Hepatocyte (in vitro differentiated cells): Measurements from ENCODE around the gene EFNA4. TPM values are rescaled to one million over a fixed set of nuclear protein-coding genes. Genes with fewer than 3 reads are reported as not detected.
A peak's percentile ranks its signal among the peaks of the same experiment; 100 is the strongest.

Experiments
- DNase-seq: peaks from one replicate; pipeline ENCODE4 v3.0.0-alpha.2; 2016; ENCODE audit warnings: low spot score
- H2AFZ ChIP-seq: fragments of 200-600 bp; sonication (generic); 2 replicates; pipeline ENCODE4 v1.6.0; 2016; ENCODE audit warnings: antibody characterized with exemption, mild to moderate bottlenecking
- H3K27ac ChIP-seq: fragments of 200-600 bp; sonication (generic); 2 replicates; pipeline ENCODE4 v1.5.1; 2016; ENCODE audit warnings: mild to moderate bottlenecking
- H3K27me3 ChIP-seq: fragments of 200-600 bp; sonication (generic); 2 replicates; pipeline ENCODE4 v1.6.1; 2016
- H3K36me3 ChIP-seq: fragments of 200-600 bp; sonication (generic); replicated peaks from 2 replicates; pipeline ENCODE4 v1.5.1; 2016; ENCODE audit warnings: low read depth; ENCODE audit not compliant: insufficient read depth
- H3K4me1 ChIP-seq: fragments of 200-600 bp; sonication (generic); 2 replicates; pipeline ENCODE4 v1.5.1; 2016; ENCODE audit warnings: mild to moderate bottlenecking, moderate library complexity; ENCODE audit not compliant: insufficient read depth
- H3K4me2 ChIP-seq: fragments of 200-600 bp; sonication (generic); 2 replicates; pipeline ENCODE4 v1.6.0; 2016
- H3K4me3 ChIP-seq: fragments of 200-600 bp; sonication (generic); 2 replicates; pipeline ENCODE4 v1.5.1; 2016; ENCODE audit warnings: mild to moderate bottlenecking
- H3K79me2 ChIP-seq: fragments of 200-600 bp; sonication (generic); 2 replicates; pipeline ENCODE4 v1.6.0; 2017; ENCODE audit warnings: mild to moderate bottlenecking
- H3K9me2 ChIP-seq: fragments of 200-600 bp; sonication (generic); replicated peaks from 2 replicates; pipeline ENCODE4 v1.6.0; 2017; ENCODE audit warnings: mild to moderate bottlenecking; ENCODE audit not compliant: insufficient read depth
- H3K9me3 ChIP-seq: fragments of 200-600 bp; sonication (generic); 2 replicates; pipeline ENCODE4 v1.5.1; 2016; ENCODE audit warnings: low read depth, mild to moderate bottlenecking
- H4K20me1 ChIP-seq: fragments of 200-600 bp; sonication (generic); 2 replicates; pipeline ENCODE4 v1.6.0; 2016; ENCODE audit warnings: mild to moderate bottlenecking; ENCODE audit not compliant: insufficient read depth, poor library complexity, severe bottlenecking
- CTCF ChIP-seq: fragments of 200-600 bp; sonication (generic); IDR thresholded peaks from 2 replicates; pipeline ENCODE4 v1.5.1; 2016; ENCODE audit warnings: antibody characterized with exemption, mild to moderate bottlenecking; ENCODE audit not compliant: poor library complexity
- EZH2 ChIP-seq: fragments of 200-600 bp; sonication (generic); IDR thresholded peaks from 2 replicates; pipeline ENCODE4 v1.6.1; 2016; ENCODE audit warnings: antibody characterized with exemption, mild to moderate bottlenecking, borderline replicate concordance
- EZH2phosphoT487 ChIP-seq: fragments of 200-600 bp; sonication (generic); IDR thresholded peaks from one replicate; pipeline ENCODE4 v1.6.1; 2018; ENCODE audit warnings: antibody characterized with exemption, mild to moderate bottlenecking, low read depth, moderate library complexity; ENCODE audit not compliant: unreplicated experiment, severe bottlenecking
- WGBS: methylation state at CpG from one replicate; pipeline ENCODE4 v1.1.6; 2016; ENCODE audit warnings: low lambda C conversion rate; ENCODE audit errors: missing lambda C conversion rate; 5-methylcytosine and 5-hydroxymethylcytosine counted together
- polyA plus RNA-seq: library from polyadenylated mRNA; unstranded; fragments of >200 nt; fragmentation: Nextera tagmentation; extraction: Ambion mirVana; gene quantifications from 2 replicates; pipeline ENCODE4 v1.2.1, GENCODE V29; 2016
- total RNA-seq: library from RNA; depleted of rRNA; stranded (reverse); fragments of >200 nt; gene quantifications from 2 replicates; pipeline ENCODE4 v1.2.3, GENCODE V29; 2014

The EFNA4 gene
- total RNA-seq (20.5 and 21.3 TPM in 2 replicates), polyA plus RNA-seq (16.3 and 18.1 TPM in 2 replicates)

- H2AFZ ChIP-seq = peak within 1 kb of the TSS; percentile 50
- TF ChIP-seq CTCF = no peak
- TF ChIP-seq EZH2phosphoT487 = no peak
- TF ChIP-seq EZH2 = no peak
- H3K27ac ChIP-seq = peak within 1 kb of the TSS; percentile 97
- peaks cover 28% of the 10 kb centered on the region for H3K79me2 ChIP-seq
- peak; percentile 94 for DNase-seq
- no peaks in the 10 kb centered on the region for H3K27me3 ChIP-seq
- H4K20me1 ChIP-seq = peaks cover 3% of the 10 kb centered on the region
- no peaks in the 10 kb centered on the region for H3K36me3 ChIP-seq
- WGBS = under 1% methylated on average over 42 of the region's 57 CpGs
- H3K4me3 ChIP-seq = peak within 1 kb of the TSS; percentile 77
- H3K4me1 ChIP-seq = peaks cover 15% of the 10 kb centered on the region
- no peaks in the 10 kb centered on the region for H3K9me3 ChIP-seq
- peak within 1 kb of the TSS; percentile 93 for H3K4me2 ChIP-seq
- H3K9me2 ChIP-seq = no peaks in the 10 kb centered on the region
Observed at GRCh38 chr1:155063550-155064110, at the start of gene EFNA4. Gene EFNA4, plus strand, starts transcription at chr1:155063740. Its CDS starts 84 bp downstream, at chr1:155063824.

- no peaks in the 10 kb centered on the region for H3K9me3 ChIP-seq
- H3K4me2 ChIP-seq = no peak overlapping the region
- H3K4me3 ChIP-seq = no peak overlapping the region
- H3K27me3 ChIP-seq = no peaks in the 10 kb centered on the region
- TF ChIP-seq CTCF = no peak
- no peak for TF ChIP-seq EZH2
- no peak for TF ChIP-seq EZH2phosphoT487
- H2AFZ ChIP-seq = no peak overlapping the region
- no peaks in the 10 kb centered on the region for H3K36me3 ChIP-seq
- H3K4me1 ChIP-seq = peaks cover 29% of the 10 kb centered on the region
- no peaks in the 10 kb centered on the region for H3K9me2 ChIP-seq
- H3K27ac ChIP-seq = no peak overlapping the region
- H4K20me1 ChIP-seq = peaks cover 6% of the 10 kb centered on the region
- H3K79me2 ChIP-seq = peaks cover 23% of the 10 kb centered on the region
- DNase-seq = no peak
- 96% methylated on average over 17 of the region's 31 CpGs for WGBS
Observed at GRCh38 chr1:155014709-155015508, 48.6 kb upstream of the EFNA4 start.

- Histone ChIP-seq H3K27ac (no peak overlapping the region), H3K4me2 (no peak overlapping the region), H4K20me1 (peaks cover 6% of the 10 kb centered on the region), H3K79me2 (peaks cover 17% of the 10 kb centered on the region), H3K9me2 (no peaks in the 10 kb centered on the region), H3K4me1 (peaks cover 21% of the 10 kb centered on the region), H3K4me3 (no peak overlapping the region), H3K36me3 (no peaks in the 10 kb centered on the region), H3K27me3 (no peaks in the 10 kb centered on the region), H3K9me3 (no peaks in the 10 kb centered on the region), H2AFZ (no peak overlapping the region)
- DNase-seq = no peak
- TF ChIP-seq CTCF = no peak
- TF ChIP-seq EZH2phosphoT487 = no peak
- no peak for TF ChIP-seq EZH2
- WGBS = 92% methylated on average over 15 of the region's 16 CpGs
Observed at GRCh38 chr1:155015527-155016230, 47.9 kb upstream of the EFNA4 start.
